ENCODE data around the gene COA1.

GRCh38 chr7:43737467-43738127 is 8.3 kb upstream of the COA1 start:
- TF ChIP-seq CTCF (IDR thresholded peaks at IDR 0.05) = no peak
- no peak for TF ChIP-seq POLR2A (IDR thresholded peaks at IDR 0.05)

Data from lower leg skin (tissue), 3 donors.